Colonic mucosa (tissue), 4 donors: ENCODE results near the gene NKX3-2. TPM values are rescaled to one million over a fixed set of nuclear protein-coding genes. Genes with fewer than 3 reads are reported as not detected.

Source experiments
- DNase-seq: peaks from one replicate; pipeline ENCODE4 v3.0.0-alpha.2; 2020
- H3K27ac ChIP-seq: fragments of 200-600 bp; one replicate; pipeline ENCODE4 v1.8.0; 2021
- H3K27me3 ChIP-seq: fragments of 200-600 bp; one replicate; pipeline ENCODE4 v1.8.0; 2021
- H3K36me3 ChIP-seq: fragments of 200-600 bp; one replicate; pipeline ENCODE4 v1.8.0; 2021
- H3K4me1 ChIP-seq: fragments of 200-600 bp; one replicate; pipeline ENCODE4 v1.8.0; 2021; ENCODE audit warnings: mild to moderate bottlenecking
- H3K4me3 ChIP-seq: fragments of 200-600 bp; one replicate; pipeline ENCODE4 v1.8.0; 2021
- H3K9ac ChIP-seq, 2 donors: one replicate each; pipeline ENCODE4 v1.7.0; 2013; ENCODE audit warnings: control low read depth in 2 of 2, low read depth in 2 of 2, low read length in 2 of 2
- H3K9me3 ChIP-seq: fragments of 200-600 bp; one replicate; pipeline ENCODE4 v1.8.0; 2021
- CTCF ChIP-seq: fragments of 200-600 bp; IDR thresholded peaks from one replicate; pipeline ENCODE4 v1.8.0; 2022; ENCODE audit warnings: antibody characterized with exemption, mild to moderate bottlenecking
- intact Hi-C: fragments of 100-400 bp; cut with DNase I; formaldehyde crosslinking; loops from one replicate; pipeline ENCODE4 v1.14.1; 2022
- total RNA-seq, 2 donors: library from RNA; stranded (reverse); fragmentation: NEBNext Ultra II Directional in 1 of 2; extraction: Animal tissue kit (Norgen Biotek cat#: 25700) in 1 of 2; gene quantifications; one replicate each; pipeline ENCODE4 v1.2.1, GENCODE V29; 2021
- donor health status: healthy.
- donor health status: DM: no; HTN: no; CAD: no.
- donor health status: DM: no; HTN: no; CAD: no.

Gene NKX3-2
- total RNA-seq, 2 donors from 2014 or later: 0.35 to 1.4 TPM

GRCh38 chr4:13548059-13548983 lies 4.0 kb upstream of the NKX3-2 start:
- Histone ChIP-seq H3K4me3 (peak overlapping the region; percentile 48), H3K36me3 (no peaks in the 10 kb centered on the region), H3K27ac (no peak overlapping the region), H3K4me1 (peaks cover 5% of the 10 kb centered on the region), H3K9ac (no peak overlapping the region), H3K27me3 (peaks cover 54% of the 10 kb centered on the region), H3K9me3 (no peaks in the 10 kb centered on the region)
- intact Hi-C loops: loop anchor here (5.0 kb wide), 2 partner anchors 61 to 816 kb away; no protein-coding TSS in a partner anchor
- DNase-seq: no peak
- TF ChIP-seq CTCF: no peak

GRCh38 chr4:13547485-13548041 lies 3.3 kb upstream of the NKX3-2 start:
- TF ChIP-seq CTCF: no peak
- no peak for DNase-seq
- Histone ChIP-seq H3K4me3 (peak overlapping the region; percentile 48), H3K9ac (peak overlapping the region in 1 of 2 donors; percentile 55), H3K9me3 (no peaks in the 10 kb centered on the region), H3K36me3 (no peaks in the 10 kb centered on the region), H3K27ac (no peak overlapping the region), H3K27me3 (peaks cover 61% of the 10 kb centered on the region), H3K4me1 (peaks cover 5% of the 10 kb centered on the region)
- intact Hi-C loops: loop anchor here (5.0 kb wide), 2 partner anchors 60 to 815 kb away; no protein-coding TSS in a partner anchor

- intact Hi-C loops: loop anchor here (5.0 kb wide), 2 partner anchors 60 to 815 kb away; no protein-coding TSS in a partner anchor
- Histone ChIP-seq H3K9me3 (no peaks in the 10 kb centered on the region), H3K4me1 (peaks cover 5% of the 10 kb centered on the region), H3K36me3 (no peaks in the 10 kb centered on the region), H3K4me3 (peak overlapping the region; percentile 48), H3K27ac (no peak overlapping the region), H3K27me3 (peaks cover 67% of the 10 kb centered on the region), H3K9ac (peak overlapping the region in 1 of 2 donors; percentile 55)
- DNase-seq: peak; percentile 31
- TF ChIP-seq CTCF: no peak
Observed at GRCh38 chr4:13546941-13547484, 2.7 kb upstream of the NKX3-2 start.

GRCh38 chr4:13546142-13546940 lies 2.0 kb upstream of the NKX3-2 start:
- intact Hi-C loops: loop anchor here (5.0 kb wide), 2 partner anchors 59 to 814 kb away; no protein-coding TSS in a partner anchor
- no peak for TF ChIP-seq CTCF
- no peaks in the 10 kb centered on the region for H3K36me3 ChIP-seq
- H3K27ac ChIP-seq: no peak overlapping the region
- no peak for DNase-seq
- H3K9ac ChIP-seq: no peak overlapping the region
- H3K9me3 ChIP-seq: no peaks in the 10 kb centered on the region
- H3K4me3 ChIP-seq: no peak overlapping the region
- H3K27me3 ChIP-seq: peaks cover 72% of the 10 kb centered on the region
- peaks cover 12% of the 10 kb centered on the region for H3K4me1 ChIP-seq

- Histone ChIP-seq H3K4me3 (peak overlapping the region; percentile 59), H3K9me3 (no peaks in the 10 kb centered on the region), H3K9ac (no peak overlapping the region), H3K4me1 (peaks cover 12% of the 10 kb centered on the region), H3K27ac (no peak overlapping the region), H3K36me3 (no peaks in the 10 kb centered on the region), H3K27me3 (peaks cover 82% of the 10 kb centered on the region)
- TF ChIP-seq CTCF: no peak
- no peak for DNase-seq
- intact Hi-C loops: loop anchor here (5.0 kb wide), 2 partner anchors 58 to 813 kb away; no protein-coding TSS in a partner anchor
Observed at GRCh38 chr4:13545394-13545808, 1.1 kb upstream of the NKX3-2 start.
